HCT116 (cell line): ENCODE measurements around the gene ZNF646. TPM values are rescaled to one million over a fixed set of nuclear protein-coding genes. Genes with fewer than 3 reads are reported as not detected.
A peak's percentile ranks its signal among the peaks of the same experiment; 100 is the strongest.

Experiments
- ATAC-seq: fragments of 200-7000 bp; cut with Tn5 transposase; 2 replicates; pipeline ENCODE4 v1.9.1; 2020; ENCODE audit warnings: mild to moderate bottlenecking, moderate library complexity
- BruUV-seq: library from RNA; stranded (reverse); fragments of 400-500 nt; replicated peaks from 2 replicates; lab custom pipeline; 2021; lab: Mats Ljungman, UMichigan
- CTCF ChIA-PET: fragments of 300-600 bp; sonication (Branson Sonifier 250); formaldehyde crosslinking; loops from one replicate; lab custom pipeline; 2021; ENCODE audit warnings: antibody characterized with exemption; lab: Charles Lee
- POLR2A ChIA-PET: fragments of 300-600, 350-600 bp; sonication (Branson Sonifier 250); formaldehyde crosslinking; loops from one replicate; lab custom pipeline; 2021; ENCODE audit warnings: antibody characterized with exemption; lab: Charles Lee
- RAD21 ChIA-PET, 2 experiments: fragments of 300-600 bp; sonication (Branson Sonifier 250); formaldehyde crosslinking; loops; one replicate each; lab custom pipeline; 2023; ENCODE audit warnings: low total read pairs in 2 of 2; ENCODE audit not compliant: uncharacterized antibody in 2 of 2, unreplicated experiment in 2 of 2, low non-redundant PET in 1 of 2; lab: Charles Lee
- DNase-seq: peaks from one replicate; pipeline ENCODE4 v3.0.0-alpha.2; 2010; ENCODE audit warnings: low read depth, low spot score
- H2AFZ ChIP-seq: fragments of 200-600 bp; shearing (Covaris generic), sonication (generic); 2 replicates; pipeline ENCODE4 v1.6.1; 2017; ENCODE audit warnings: low read depth, mixed run types, mixed read lengths, antibody characterized with exemption, low read length; ENCODE audit not compliant: poor library complexity, severe bottlenecking
- H3K27ac ChIP-seq: 2 replicates; pipeline ENCODE4 v1.5.1; 2012; ENCODE audit warnings: low read depth, low read length
- H3K27me3 ChIP-seq: fragments of 200-600 bp; sonication (generic); 2 replicates; pipeline ENCODE4 v1.6.1; 2016; ENCODE audit warnings: mixed run types, low read length, mixed read lengths; ENCODE audit not compliant: insufficient read depth
- H3K36me3 ChIP-seq, 2 experiments: fragments of 200-500 bp in 1 of 2; fragments of 200-600 bp in 1 of 2; sonication (Bioruptor generic) in 1 of 2; sonication (generic) in 1 of 2; 2 replicates each; pipeline versions ENCODE4 v1.5.1 to v1.6.1; 2014 to 2016; ENCODE audit warnings: low read length in 2 of 2, inconsistent platforms in 1 of 2, mixed read lengths in 1 of 2, mixed run types in 1 of 2; ENCODE audit not compliant: insufficient read depth in 2 of 2, control insufficient read depth in 1 of 2
- H3K4me1 ChIP-seq, 2 experiments: fragments of 200-600 bp in 1 of 2; sonication (generic) in 1 of 2; 2 replicates each; pipeline versions ENCODE4 v1.5.1 to v1.6.1; 2012 to 2017; ENCODE audit warnings: low read length in 2 of 2, inconsistent platforms in 1 of 2, mild to moderate bottlenecking in 1 of 2, mixed read lengths in 1 of 2, mixed run types in 1 of 2, moderate library complexity in 1 of 2; ENCODE audit not compliant: insufficient read depth in 2 of 2, control insufficient read depth in 1 of 2
- H3K4me2 ChIP-seq: fragments of 200-600 bp; sonication (generic); 2 replicates; pipeline ENCODE4 v1.6.1; 2017; ENCODE audit warnings: mixed run types, low read length, mixed read lengths
- H3K4me3 ChIP-seq, 2 experiments: fragments of 200-600 bp in 1 of 2; sonication (generic) in 1 of 2; replicated peaks in 1 of 2; 2 replicates each; pipeline ENCODE4 v1.5.1; 2011 to 2016; ENCODE audit warnings: low read length in 2 of 2, control low read depth in 1 of 2, low read depth in 1 of 2, mild to moderate bottlenecking in 1 of 2, mixed read lengths in 1 of 2, mixed run types in 1 of 2
- H3K79me2 ChIP-seq: fragments of 200-600 bp; sonication (generic); 2 replicates; pipeline ENCODE4 v1.6.1; 2017; ENCODE audit warnings: mild to moderate bottlenecking, mixed run types, low read length, moderate library complexity, mixed read lengths; ENCODE audit not compliant: insufficient read depth
- H3K9ac ChIP-seq: fragments of 200-600 bp; sonication (generic); 2 replicates; pipeline ENCODE4 v1.6.1; 2016; ENCODE audit warnings: low read length, mixed read lengths
- H3K9me2 ChIP-seq: fragments of 200-600 bp; sonication (generic), shearing (Covaris generic); 2 replicates; pipeline ENCODE4 v1.6.1; 2017; ENCODE audit warnings: mixed run types, mild to moderate bottlenecking, moderate library complexity; ENCODE audit not compliant: insufficient read depth
- H3K9me3 ChIP-seq, 2 experiments: fragments of 200-500 bp in 1 of 2; fragments of 200-600 bp in 1 of 2; sonication (Bioruptor generic) in 1 of 2; sonication (generic) in 1 of 2; 2 replicates each; pipeline ENCODE4 v1.6.1; 2014 to 2017; ENCODE audit warnings: low read length in 2 of 2, mixed read lengths in 2 of 2, inconsistent platforms in 1 of 2, low read depth in 1 of 2, mild to moderate bottlenecking in 1 of 2, mixed run types in 1 of 2, moderate library complexity in 1 of 2; ENCODE audit not compliant: control insufficient read depth in 1 of 2, insufficient read depth in 1 of 2
- H4K20me1 ChIP-seq: fragments of 200-600 bp; sonication (generic), shearing (Covaris generic); 2 replicates; pipeline ENCODE4 v1.6.1; 2017; ENCODE audit warnings: mixed run types, mild to moderate bottlenecking, moderate library complexity; ENCODE audit not compliant: insufficient read depth
- CBX3 ChIP-seq: IDR thresholded peaks from 2 replicates; pipeline ENCODE4 v1.6.1; 2012; ENCODE audit warnings: low read depth
- CEBPB ChIP-seq: IDR thresholded peaks from 2 replicates; pipeline ENCODE4 v1.6.1; 2012; ENCODE audit warnings: low read depth
- EGR1 ChIP-seq: IDR thresholded peaks from 2 replicates; pipeline ENCODE4 v1.6.1; 2012; ENCODE audit warnings: low read depth
- ELF1 ChIP-seq: IDR thresholded peaks from 2 replicates; pipeline ENCODE4 v1.6.1; 2012; ENCODE audit warnings: low read depth, borderline replicate concordance
- EZH2phosphoT487 ChIP-seq: fragments of 200-600 bp; IDR thresholded peaks from 2 replicates; pipeline ENCODE4 v1.6.1; 2018; ENCODE audit warnings: antibody characterized with exemption, borderline replicate concordance
- FOSL1 ChIP-seq: IDR thresholded peaks from 2 replicates; pipeline ENCODE4 v1.6.1; 2012; ENCODE audit warnings: low read depth
- JUND ChIP-seq: IDR thresholded peaks from 2 replicates; pipeline ENCODE4 v1.6.1; 2012
- POLR2AphosphoS5 ChIP-seq: IDR thresholded peaks from 2 replicates; pipeline ENCODE4 v1.6.1; 2011; ENCODE audit warnings: mild to moderate bottlenecking, low read depth, low read length, moderate library complexity
- REST ChIP-seq: IDR thresholded peaks from 2 replicates; pipeline ENCODE4 v1.6.1; 2012; ENCODE audit warnings: low read depth
- SIN3A ChIP-seq: IDR thresholded peaks from 2 replicates; pipeline ENCODE4 v1.6.1; 2012; ENCODE audit warnings: low read depth
- YY1 ChIP-seq: IDR thresholded peaks from 2 replicates; pipeline ENCODE4 v1.6.1; 2011; ENCODE audit warnings: low read length, low read depth, moderate library complexity, mild to moderate bottlenecking; ENCODE audit not compliant: insufficient replicate concordance; ENCODE audit errors: extremely low read depth
- ZFX ChIP-seq: fragments of 450-650 bp; IDR thresholded peaks from 2 replicates; pipeline ENCODE4 v1.6.1; 2017
- ZNF274 ChIP-seq: fragments of 200-500 bp; sonication (Bioruptor generic); IDR thresholded peaks from 2 replicates; pipeline ENCODE4 v1.6.1; 2014; ENCODE audit warnings: mild to moderate bottlenecking, low read depth, low read length, inconsistent platforms
- intact Hi-C: fragments of 100-400 bp; cut with micrococcal nuclease; formaldehyde crosslinking; loops from 2 replicates; pipeline ENCODE4 v1.10.0; 2022
- total RNA-seq: library from RNA; stranded (reverse); gene quantifications from one replicate; pipeline ENCODE4 v1.2.1, GENCODE V29; 2021; ENCODE audit not compliant: unreplicated experiment

The ZNF646 gene
- total RNA-seq, 1 experiment from 2014 or later, result 17.7 TPM

GRCh38 chr16:31118223-31119155 is 44.3 kb downstream of the ZNF646 start:
- no peak for DNase-seq

More at GRCh38 chr16:31118223-31119155, 44.3 kb downstream of the ZNF646 start:
- Histone ChIP-seq H3K27me3 (no peaks in the 10 kb centered on the region), H3K4me2 (peak overlapping the region; percentile 85), H3K4me3 (peak overlapping the region; percentile 70 to 82), H3K9me3 (no peaks in the 10 kb centered on the region), H3K9ac (peak overlapping the region; percentile 71), H4K20me1 (peaks cover 4% of the 10 kb centered on the region; the same call in 1 of the 2 replicates), H3K4me1 (peaks cover 7 to 29% of the 10 kb centered on the region in 2 experiments; a peak in 3 of 4 replicates), H3K79me2 (peaks cover 41% of the 10 kb centered on the region), H3K9me2 (no peaks in the 10 kb centered on the region), H3K36me3 (peaks cover 11 to 14% of the 10 kb centered on the region in 2 experiments; a peak in 3 of 4 replicates), H3K27ac (peak overlapping the region; percentile 34), H2AFZ (no peak overlapping the region)
- TF ChIP-seq POLR2AphosphoS5 (no peak), EGR1 (no peak), SIN3A (no peak), EZH2phosphoT487 (no peak), ZNF274 (no peak), ZFX (no peak), JUND (no peak), ELF1 (no peak), YY1 (no peak), CBX3 (no peak), REST (no peak), CEBPB (no peak), FOSL1 (no peak)
- POLR2A ChIA-PET, result interaction anchor here (0.8 to 3.5 kb wide), 16 partner anchors 8 to 595 kb away, joined by 3 to 84 read pairs (median 6); partner anchors contain the start of genes ARMC5, FUS, PRSS8 and VKORC1
- RAD21 ChIA-PET, result interaction anchor here (0.6 to 1.4 kb wide), 5 partner anchors 17 to 341 kb away, joined by 3 to 10 read pairs (median 4); partner anchors contain the start of genes ARMC5 (in 1 of the 2), PRSS8 (in 1 of the 2), ZNF646 (in 1 of the 2) and ZNF668 (in 1 of the 2)
- intact Hi-C loops, result no loop called here
- no peak for ATAC-seq
- BruUV-seq, result TSS peak; percentile 46
- CTCF ChIA-PET, result interaction anchor here (0.9 to 2.9 kb wide), 8 partner anchors 15 to 342 kb away, joined by 3 to 30 read pairs (median 5); partner anchors contain the start of genes HSD3B7 and VKORC1
